Measurements from ENCODE around the gene RHOU.

Gene RHOU

GRCh38 chr1:228795596-228795995 lies 60.3 kb downstream of the RHOU start:
- TF ChIP-seq GATA2 (IDR thresholded peaks at IDR 0.05; ENCODE audit: low read depth, low read length) (no peak), GATA3 (IDR thresholded peaks at IDR 0.05; ENCODE audit: low read depth, low read length) (no peak)

Data from SH-SY5Y (cell line).